CD4-positive, alpha-beta T cell treated with Interleukin-6 at 100 ng/mL for 8 hours (primary cell): ENCODE results near the gene RIMS1.
"Not testable (repeated sequence)": the region's sequence is repeated elsewhere in the genome, so short reads cannot be mapped to it uniquely, and the experiment has no call there.

ENCODE experiments used
- DNase-seq: peaks from one replicate; pipeline ENCODE4 v3.0.0-alpha.2; 2020; ENCODE audit warnings: mixed read lengths, low spot score

The RIMS1 gene

GRCh38 chr6:72246926-72247325, 360.6 kb downstream of the RIMS1 start:
- DNase-seq = no peak

DNA sequence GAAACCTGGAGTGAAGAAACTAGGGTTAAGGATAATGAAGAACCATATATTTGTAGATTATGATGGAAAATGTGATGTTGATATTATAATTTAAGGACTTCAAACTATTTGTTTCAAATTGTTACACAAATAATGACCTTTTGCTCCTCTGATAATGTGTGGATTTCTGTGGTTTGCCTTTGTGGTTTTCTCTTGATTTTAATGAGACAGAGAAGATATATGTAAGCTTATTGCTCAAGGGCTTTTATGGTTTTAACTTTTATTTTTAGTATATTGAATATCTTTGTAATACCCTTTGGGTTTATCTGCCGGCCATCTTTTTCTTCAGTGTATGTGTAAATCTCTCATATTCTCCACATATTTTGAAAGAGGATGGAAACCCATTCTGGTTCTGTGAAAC, 362.3 kb downstream of the RIMS1 start:
- no peak for DNase-seq

DNA sequence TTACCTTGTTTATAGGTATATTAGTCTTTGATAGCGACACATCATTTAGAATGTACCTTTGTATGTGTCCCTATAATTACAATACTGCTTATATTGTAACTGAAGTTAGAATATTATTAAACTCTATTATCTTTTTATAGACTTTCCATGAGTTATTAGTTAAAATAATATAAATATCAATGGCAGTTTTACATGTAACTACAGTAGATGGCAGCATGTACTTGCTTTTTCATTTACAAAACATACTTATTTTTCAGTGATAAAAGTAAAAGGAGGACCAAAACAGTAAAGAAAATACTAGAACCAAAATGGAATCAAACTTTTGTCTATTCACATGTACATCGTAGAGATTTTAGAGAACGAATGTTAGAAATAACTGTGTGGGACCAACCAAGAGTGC, 364.3 kb downstream of the RIMS1 start:
- DNase-seq = no peak

GRCh38 chr6:72260489-72260888, 374.1 kb downstream of the RIMS1 start:
- no peak for DNase-seq

GRCh38 chr6:72261554-72261953, 375.2 kb downstream of the RIMS1 start:
- DNase-seq = no peak

GRCh38 chr6:72262254-72262653, 375.9 kb downstream of the RIMS1 start:
- DNase-seq = no peak

GRCh38 chr6:72267470-72267869, 381.1 kb downstream of the RIMS1 start:
- no peak for DNase-seq

- DNase-seq = no peak
Measured at GRCh38 chr6:72271531-72271930, 385.2 kb downstream of the RIMS1 start.

DNA sequence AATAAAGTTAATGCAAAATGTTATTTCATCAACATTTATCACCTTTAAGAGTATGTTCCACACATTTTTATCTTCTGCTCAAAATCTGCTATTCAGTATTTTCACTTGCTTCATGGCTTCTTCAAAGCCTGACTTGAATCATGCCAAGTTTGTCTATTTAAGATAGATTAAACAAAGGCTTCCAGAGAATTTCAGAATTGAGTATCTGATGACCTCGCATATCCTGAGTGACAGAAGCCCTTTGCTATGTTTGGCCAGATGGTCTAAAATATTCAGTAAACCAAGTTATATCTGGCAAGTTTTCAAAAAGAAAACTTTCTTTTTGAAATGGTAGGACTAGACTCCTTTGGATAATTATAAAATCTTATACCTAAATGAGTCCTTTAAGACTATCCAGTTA, 386.6 kb downstream of the RIMS1 start:
- no peak for DNase-seq

DNA sequence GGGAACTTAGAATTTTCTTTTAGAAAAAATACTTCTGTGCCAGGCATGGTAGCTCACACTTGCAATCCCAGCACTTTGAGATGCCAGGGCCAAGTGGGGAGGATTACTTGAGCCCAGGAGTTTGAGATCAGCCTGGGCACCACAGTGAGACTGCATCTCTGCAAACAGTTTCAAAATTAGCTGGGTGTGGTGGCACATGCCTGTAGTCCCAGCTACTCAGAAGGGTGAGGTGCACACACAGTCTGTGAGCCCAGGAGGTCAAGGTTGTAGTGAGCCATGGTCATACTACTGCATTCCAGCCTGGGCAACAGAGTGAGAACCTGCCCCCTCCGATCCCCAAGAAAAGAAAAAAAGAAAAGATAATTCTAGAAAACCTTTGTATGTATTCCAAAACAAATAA, 389.5 kb downstream of the RIMS1 start:
- no peak for DNase-seq

DNA sequence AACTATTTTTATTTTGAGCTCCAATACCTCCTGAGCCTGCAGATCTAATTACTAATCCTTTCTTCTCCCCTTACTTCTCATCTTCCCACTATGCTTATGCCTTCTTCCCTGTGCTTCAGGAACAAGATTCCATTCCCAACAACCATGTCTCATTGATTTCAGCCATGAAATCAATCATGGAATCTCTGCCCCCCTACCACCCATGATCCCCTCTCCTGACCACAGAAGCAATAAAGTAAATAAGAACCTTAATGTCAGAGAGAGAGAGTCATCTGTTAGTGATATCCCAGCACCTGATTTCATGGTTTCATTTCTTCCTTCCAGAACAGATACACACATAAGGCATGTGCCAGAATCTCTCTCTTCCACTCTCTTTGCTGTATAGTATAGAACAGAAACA, 395.9 kb downstream of the RIMS1 start:
- no peak for DNase-seq

GRCh38 chr6:72283571-72283970, 397.2 kb downstream of the RIMS1 start:
- DNase-seq = no peak

DNA sequence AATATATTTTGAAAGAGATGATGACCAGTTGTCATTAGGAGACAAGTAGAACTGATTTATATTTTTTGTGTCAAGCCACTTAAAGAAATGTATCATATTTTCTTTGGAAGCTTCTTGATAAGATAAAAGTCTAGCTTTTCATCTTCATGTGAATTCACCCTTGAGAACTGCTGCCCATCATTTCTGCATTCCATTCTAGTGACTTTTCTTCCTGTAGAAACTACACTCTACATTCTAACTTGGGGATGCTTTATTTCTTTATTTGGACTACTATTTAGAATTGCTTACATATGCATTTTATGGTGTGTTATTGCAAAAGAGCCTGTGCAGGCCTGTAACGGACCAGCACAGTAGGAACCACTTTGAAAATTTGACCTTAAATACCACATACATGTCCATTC, 400.6 kb downstream of the RIMS1 start:
- DNase-seq = no peak

DNA sequence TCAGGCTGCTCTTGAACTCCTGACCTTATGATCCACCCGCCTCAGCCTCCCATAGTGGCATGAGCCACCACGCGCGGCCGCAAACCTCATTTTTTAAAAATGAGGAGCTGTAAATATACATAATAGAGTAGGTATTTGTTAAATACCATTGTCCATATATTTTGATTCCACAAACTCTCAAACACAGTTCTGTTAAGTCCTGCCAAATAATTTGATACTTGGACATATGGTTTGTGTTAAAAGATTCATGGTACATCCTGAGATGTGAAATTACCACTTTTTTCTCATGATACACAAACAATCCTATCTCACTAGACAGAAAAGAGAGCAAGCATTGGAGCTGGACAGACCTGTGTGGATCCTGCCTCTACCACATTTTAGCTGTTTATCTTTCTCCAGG, 401.5 kb downstream of the RIMS1 start:
- DNase-seq = no peak

DNA sequence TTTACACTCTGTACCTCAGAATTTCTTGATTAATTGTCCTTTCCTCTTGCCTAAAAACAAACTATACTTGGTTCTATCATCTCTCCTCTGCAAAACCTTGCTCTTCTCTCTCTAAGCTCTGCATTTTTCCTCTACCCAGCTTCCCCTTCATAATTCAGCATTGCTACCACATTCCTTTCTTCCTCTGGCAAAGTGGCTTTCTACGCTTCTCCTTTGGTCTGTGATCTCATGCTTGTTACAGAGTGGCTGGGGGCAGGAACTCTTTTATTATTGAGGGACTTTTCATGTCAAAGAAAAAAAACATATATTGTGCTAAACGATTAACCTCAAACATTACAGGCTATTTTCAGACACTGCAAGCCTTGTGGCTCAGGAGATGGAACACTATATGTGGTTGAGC, 402.2 kb downstream of the RIMS1 start:
- DNase-seq = no peak

GRCh38 chr6:72290620-72291019, 404.3 kb downstream of the RIMS1 start:
- DNase-seq = no peak

- DNase-seq = no peak
Measured at GRCh38 chr6:72296375-72296774, 410.0 kb downstream of the RIMS1 start.

DNA sequence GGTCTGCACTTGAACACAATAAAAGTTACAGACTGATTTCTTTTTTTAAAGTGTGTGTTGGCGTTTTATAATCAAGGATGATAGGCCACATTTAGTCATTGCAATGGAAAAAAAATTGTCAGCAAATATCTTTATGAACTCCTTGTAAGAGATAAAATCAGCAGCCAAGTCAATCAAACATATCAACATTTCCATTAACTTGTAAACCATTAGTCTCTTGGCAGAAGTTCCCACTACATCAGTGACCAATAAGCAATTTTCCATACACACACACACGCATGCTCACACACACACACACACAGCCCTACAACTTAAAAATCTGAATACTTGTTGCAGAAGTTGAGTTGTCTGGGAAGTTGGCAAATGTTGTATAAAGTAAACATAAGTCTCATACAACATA, 419.6 kb downstream of the RIMS1 start:
- DNase-seq = no peak

DNA sequence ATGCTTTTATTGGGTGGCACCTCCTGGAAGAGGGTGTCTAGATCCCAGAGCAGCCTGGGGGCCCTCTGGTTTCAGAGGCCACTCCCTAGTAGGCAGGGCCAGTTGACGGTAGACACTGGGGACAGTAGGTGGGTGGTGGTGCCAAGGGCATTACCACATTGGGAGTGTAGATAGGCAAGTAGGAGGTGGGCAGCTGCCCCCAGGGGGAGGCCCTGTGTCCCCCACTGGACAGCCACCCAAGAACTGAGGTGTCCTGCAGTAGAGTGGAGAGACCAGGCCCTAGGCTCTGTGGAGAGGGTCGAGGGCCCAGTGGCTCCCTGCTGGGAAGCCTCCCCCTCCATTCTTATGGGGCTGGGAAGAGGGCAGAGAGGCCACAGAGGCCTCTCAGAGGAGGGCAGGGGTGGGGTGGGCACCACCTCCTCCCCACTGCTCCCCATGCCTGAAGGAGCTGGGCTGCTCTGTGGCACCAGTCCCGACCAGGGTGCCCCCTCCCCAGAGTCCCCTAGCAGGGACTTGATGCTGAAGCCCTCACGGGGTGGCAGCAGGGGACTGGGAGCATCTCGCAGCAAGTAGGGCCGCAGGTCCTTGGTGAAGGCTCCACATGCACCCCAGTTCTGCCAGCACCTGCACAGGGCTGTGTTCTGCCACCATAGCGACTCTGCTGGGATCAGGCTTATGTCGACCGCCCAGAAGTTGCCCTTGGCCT, 430.5 kb downstream of the RIMS1 start:
- DNase-seq = no peak

GRCh38 chr6:72321788-72322187, 435.4 kb downstream of the RIMS1 start:
- no peak for DNase-seq

DNA sequence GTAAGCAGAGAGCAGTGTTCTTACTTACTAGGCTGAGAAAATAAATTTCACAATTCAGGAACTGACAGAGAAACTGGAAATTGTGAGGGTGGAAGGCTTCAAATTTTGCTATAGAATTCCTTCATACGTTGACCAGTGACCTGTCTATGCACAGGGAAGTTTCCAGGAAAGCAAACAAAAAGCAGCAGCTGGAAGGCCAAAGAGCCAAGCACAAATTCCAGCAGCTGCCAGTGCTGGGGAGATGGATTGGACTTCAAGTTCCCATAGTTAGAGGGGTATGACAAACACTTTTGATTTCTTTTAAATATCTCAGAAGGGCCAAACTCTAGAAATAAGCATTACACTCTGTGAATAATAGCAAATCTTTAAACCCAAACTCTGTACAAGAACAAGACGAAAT, 436.4 kb downstream of the RIMS1 start:
- DNase-seq = no peak

- no peak for DNase-seq
Measured at GRCh38 chr6:72324591-72324990, 438.2 kb downstream of the RIMS1 start.

- no peak for DNase-seq
Measured at GRCh38 chr6:72328775-72329174, 442.4 kb downstream of the RIMS1 start.

DNA sequence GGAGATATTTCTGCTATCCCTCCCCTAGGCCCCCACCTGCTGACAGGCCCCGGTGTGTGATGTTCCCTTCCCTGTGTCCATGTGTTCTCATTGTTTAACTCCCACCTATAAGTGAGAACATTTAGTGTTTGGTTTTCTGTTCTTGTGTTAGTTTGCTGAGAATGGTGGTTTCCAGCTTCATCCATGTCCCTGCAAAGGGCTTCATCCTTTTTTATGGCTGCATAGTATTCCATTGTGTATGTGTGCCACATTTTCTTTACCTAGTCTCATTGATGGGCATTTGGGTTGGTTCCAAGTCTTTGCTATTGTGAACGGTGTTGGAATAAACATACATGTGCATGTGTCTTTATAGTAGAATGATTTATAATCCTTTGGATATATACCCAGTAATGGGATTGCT, 448.9 kb downstream of the RIMS1 start:
- not testable (repeated sequence) for DNase-seq

DNA sequence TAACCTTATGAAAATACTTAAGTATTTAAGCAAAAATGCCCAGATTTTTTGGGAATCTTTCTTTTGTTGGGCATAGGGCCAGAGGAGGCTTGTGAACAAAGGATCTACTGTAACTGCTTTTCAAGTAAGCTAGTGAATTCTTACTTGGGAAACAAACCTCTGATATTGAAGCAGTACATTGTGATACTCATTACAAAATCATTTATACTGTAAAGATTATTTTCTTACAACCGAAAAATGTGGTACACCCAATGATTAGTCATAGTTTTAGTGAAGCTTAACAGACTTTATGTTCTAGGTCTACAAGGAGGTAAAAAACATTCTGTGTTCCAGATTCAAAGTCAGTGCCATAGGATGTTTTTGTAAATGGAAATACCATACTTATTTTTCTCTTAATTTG, 462.6 kb downstream of the RIMS1 start:
- no peak for DNase-seq
